ENCODE measurements around the gene PTGES. TPM values are rescaled to one million over a fixed set of nuclear protein-coding genes. Genes with fewer than 3 reads are reported as not detected.

Gene PTGES
- total and polyA plus RNA-seq, 9 of the 15 experiments (the other 6 are each of a cell fraction or from before 2014, with no cell fraction given), result 0.13 TPM; not detected in 8

- TF ChIP-seq MXD1 (CRISPR knock-in tag; IDR thresholded peaks at IDR 0.05; ENCODE audit: borderline replicate concordance, poor library complexity, severe bottlenecking) (no peak), HLTF (IDR thresholded peaks at IDR 0.05) (no peak), CCAR2 (IDR thresholded peaks at IDR 0.05; ENCODE audit: low read depth, low read length) (no peak), MEIS2 (IDR thresholded peaks at IDR 0.05; ENCODE audit: partially characterized antibody) (peak; percentile 61), MEF2A (IDR thresholded peaks at IDR 0.05; ENCODE audit: control insufficient read depth, low read depth, low read length) (no peak), NFE2 (IDR thresholded peaks at IDR 0.05; ENCODE audit: low read depth) (no peak), LEF1 (IDR thresholded peaks at IDR 0.05) (peak; percentile 85; the same call in 1 of the 2 replicates), POLR2AphosphoS5 (IDR thresholded peaks at IDR 0.05; ENCODE audit: control insufficient read depth, insufficient read depth, low read depth, low read length) (peak; percentile 24; the same call in 1 of the 2 replicates), CXXC5 (CRISPR knock-in tag; IDR thresholded peaks at IDR 0.05) (0 out of 2 replicates have a peak, but pooled peaks have one; percentile 28), ZNF384 (IDR thresholded peaks at IDR 0.05; ENCODE audit: low read depth, low read length) (peak; percentile 11; the same call in 1 of the 2 replicates), SIN3A (IDR thresholded peaks at IDR 0.05; ENCODE audit: borderline replicate concordance in 2 of 2, control insufficient read depth in 1 of 2, low read depth in 2 of 2, low read length in 2 of 2) (no peak), ATF7 (IDR thresholded peaks at IDR 0.05) (0 out of 2 replicates have a peak, but pooled peaks have one; percentile 12), ZNF212 (CRISPR knock-in tag; IDR thresholded peaks at IDR 0.05) (no peak), AFF4 (CRISPR knock-in tag; IDR thresholded peaks at IDR 0.05) (no peak), TCF7 (IDR thresholded peaks at IDR 0.05; ENCODE audit: borderline replicate concordance) (peak; percentile 97), ARID1B (IDR thresholded peaks at IDR 0.05) (peak; percentile 77), ATF6 (CRISPR knock-in tag; IDR thresholded peaks at IDR 0.05) (no peak), RCOR1 (IDR thresholded peaks at IDR 0.05; ENCODE audit: borderline replicate concordance in 1 of 2, low read depth in 2 of 2, low read length in 2 of 2) (peak in 1 of 2 experiments; percentile 32; a peak in 1 of 4 replicates)
Measured at GRCh38 chr9:129769669-129770068, 16.8 kb upstream of the PTGES start (continued).
